DND-41 (cell line): ENCODE measurements around the gene TACO1.

Experiments used
- EZH2 ChIP-seq: IDR thresholded peaks from 3 replicates; pipeline ENCODE4 v1.6.1; 2012; ENCODE audit warnings: borderline replicate concordance, low read depth, mild to moderate bottlenecking, moderate library complexity, low read length, inconsistent platforms; ENCODE audit not compliant: severe bottlenecking
- TF ChIP-seq, protein P1 (sequence below): IDR thresholded peaks from 2 replicates; pipeline ENCODE4 v1.5.1; 2012; ENCODE audit warnings: borderline replicate concordance, low read length, moderate library complexity, mild to moderate bottlenecking; ENCODE audit not compliant: poor library complexity, severe bottlenecking; ENCODE audit errors: extremely low read depth

DNA sequence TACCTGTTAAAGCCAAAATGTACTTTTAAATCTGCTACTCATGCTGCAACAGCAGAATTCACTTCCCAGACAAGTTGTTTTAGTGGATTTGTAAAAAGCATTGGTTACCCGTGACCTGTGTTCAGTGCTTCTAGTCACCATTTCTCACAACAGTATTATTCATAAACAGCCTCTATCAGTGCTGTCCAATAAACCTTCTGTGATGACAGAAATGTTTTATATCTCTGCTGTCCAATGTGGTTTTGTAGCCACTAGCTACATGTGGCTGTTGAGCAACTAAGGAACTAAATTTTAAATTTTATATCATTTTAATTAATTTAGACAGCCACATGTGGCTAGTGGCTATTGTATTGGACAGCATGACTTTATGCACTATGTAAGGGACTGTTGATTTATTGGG, 34.1 kb downstream of the TACO1 start:
- TF ChIP-seq, protein P1, sequence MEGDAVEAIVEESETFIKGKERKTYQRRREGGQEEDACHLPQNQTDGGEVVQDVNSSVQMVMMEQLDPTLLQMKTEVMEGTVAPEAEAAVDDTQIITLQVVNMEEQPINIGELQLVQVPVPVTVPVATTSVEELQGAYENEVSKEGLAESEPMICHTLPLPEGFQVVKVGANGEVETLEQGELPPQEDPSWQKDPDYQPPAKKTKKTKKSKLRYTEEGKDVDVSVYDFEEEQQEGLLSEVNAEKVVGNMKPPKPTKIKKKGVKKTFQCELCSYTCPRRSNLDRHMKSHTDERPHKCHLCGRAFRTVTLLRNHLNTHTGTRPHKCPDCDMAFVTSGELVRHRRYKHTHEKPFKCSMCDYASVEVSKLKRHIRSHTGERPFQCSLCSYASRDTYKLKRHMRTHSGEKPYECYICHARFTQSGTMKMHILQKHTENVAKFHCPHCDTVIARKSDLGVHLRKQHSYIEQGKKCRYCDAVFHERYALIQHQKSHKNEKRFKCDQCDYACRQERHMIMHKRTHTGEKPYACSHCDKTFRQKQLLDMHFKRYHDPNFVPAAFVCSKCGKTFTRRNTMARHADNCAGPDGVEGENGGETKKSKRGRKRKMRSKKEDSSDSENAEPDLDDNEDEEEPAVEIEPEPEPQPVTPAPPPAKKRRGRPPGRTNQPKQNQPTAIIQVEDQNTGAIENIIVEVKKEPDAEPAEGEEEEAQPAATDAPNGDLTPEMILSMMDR = no peak
- TF ChIP-seq EZH2 = no peak
